Ishikawa (cell line): Measurements from ENCODE around the gene GASK1A.

Experiments used
- CEBPB ChIP-seq: IDR thresholded peaks from 2 replicates; pipeline ENCODE4 v1.6.1; 2012
- CREB1 ChIP-seq: IDR thresholded peaks from 2 replicates; pipeline ENCODE4 v1.6.1; 2012; ENCODE audit warnings: low read depth
- EGR1 ChIP-seq: IDR thresholded peaks from 2 replicates; pipeline ENCODE4 v1.6.1; 2012
- EP300 ChIP-seq: IDR thresholded peaks from 2 replicates; pipeline ENCODE4 v1.6.1; 2012; ENCODE audit warnings: borderline replicate concordance
- FOXM1 ChIP-seq: IDR thresholded peaks from 2 replicates; pipeline ENCODE4 v1.6.1; 2012; ENCODE audit warnings: low read depth, borderline replicate concordance
- MAX ChIP-seq: IDR thresholded peaks from 2 replicates; pipeline ENCODE4 v1.6.1; 2012
- NFIC ChIP-seq: IDR thresholded peaks from 2 replicates; pipeline ENCODE4 v1.6.1; 2012
- RAD21 ChIP-seq: IDR thresholded peaks from 2 replicates; pipeline ENCODE4 v1.6.1; 2012; ENCODE audit warnings: low read depth
- REST ChIP-seq: IDR thresholded peaks from 2 replicates; pipeline ENCODE4 v1.6.1; 2012; ENCODE audit warnings: low read depth, mild to moderate bottlenecking
- TAF1 ChIP-seq: IDR thresholded peaks from 2 replicates; pipeline ENCODE4 v1.6.1; 2012; ENCODE audit warnings: low read depth, mild to moderate bottlenecking
- TCF12 ChIP-seq: IDR thresholded peaks from 2 replicates; pipeline ENCODE4 v1.6.1; 2012; ENCODE audit warnings: low read depth
- TEAD4 ChIP-seq: IDR thresholded peaks from 2 replicates; pipeline ENCODE4 v1.6.1; 2012
- USF1 ChIP-seq: IDR thresholded peaks from 2 replicates; pipeline ENCODE4 v1.6.1; 2012
- YY1 ChIP-seq: IDR thresholded peaks from 2 replicates; pipeline ENCODE4 v1.6.1; 2012; ENCODE audit warnings: low read depth
- ZBTB7A ChIP-seq: IDR thresholded peaks from 2 replicates; pipeline ENCODE4 v1.6.1; 2012; ENCODE audit warnings: low read depth

Gene GASK1A

GRCh38 chr3:43023066-43023465 lies 44.0 kb downstream of the GASK1A start:
- TF ChIP-seq ZBTB7A (no peak), NFIC (no peak), EP300 (no peak), CEBPB (no peak), RAD21 (no peak), CREB1 (no peak), REST (no peak), EGR1 (no peak), USF1 (no peak)

GRCh38 chr3:43023746-43024145 lies 44.6 kb downstream of the GASK1A start:
- TF ChIP-seq TCF12 (no peak), EGR1 (no peak)

GRCh38 chr3:43024181-43024885 lies 45.2 kb downstream of the GASK1A start:
- TF ChIP-seq MAX (no peak), REST (no peak), EP300 (no peak), TAF1 (no peak), TEAD4 (no peak), EGR1 (no peak)

GRCh38 chr3:43025423-43025822 lies 46.3 kb downstream of the GASK1A start:
- TF ChIP-seq EGR1 = no peak
- TF ChIP-seq MAX = no peak
- no peak for TF ChIP-seq YY1
- TF ChIP-seq TCF12 = no peak
- no peak for TF ChIP-seq FOXM1
- TF ChIP-seq CEBPB = no peak
- TF ChIP-seq EP300 = no peak
- no peak for TF ChIP-seq TEAD4

GRCh38 chr3:43028001-43028400 lies 48.9 kb downstream of the GASK1A start:
- TF ChIP-seq NFIC (no peak), FOXM1 (no peak), REST (no peak), USF1 (no peak), RAD21 (no peak), YY1 (no peak), ZBTB7A (no peak), EP300 (no peak), MAX (no peak), TAF1 (no peak), CREB1 (no peak), TCF12 (no peak), CEBPB (no peak), TEAD4 (no peak), EGR1 (no peak)
